CD4-positive, alpha-beta T cell treated with Interleukin-17A for 1 hour (primary cell): Measurements from ENCODE around the gene ZNF691.
"Not testable (repeated sequence)": the region's sequence is repeated elsewhere in the genome, so short reads cannot be mapped to it uniquely, and the experiment has no call there.

Source experiments
- DNase-seq: peaks from one replicate; pipeline ENCODE4 v3.0.0-alpha.2; 2020

The ZNF691 gene

DNA sequence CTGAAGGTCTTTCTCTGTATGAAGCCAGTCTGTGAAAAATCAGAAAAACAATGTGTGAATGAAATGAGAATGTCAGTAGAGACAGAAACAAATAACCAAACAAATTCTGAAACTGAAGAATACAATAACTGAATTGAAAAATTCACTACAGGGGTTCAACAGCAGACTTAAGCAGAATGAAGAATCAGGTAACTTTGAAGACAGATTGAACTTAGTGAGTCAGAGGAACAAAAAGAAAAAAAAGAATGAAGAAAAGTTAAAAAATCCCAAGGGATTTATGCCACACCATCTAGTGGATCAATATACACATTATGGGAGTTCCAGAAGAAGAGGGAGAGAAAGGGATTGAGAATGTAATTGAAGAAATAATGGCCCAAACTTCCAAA, 14.6 kb downstream of the ZNF691 start:
- no peak for DNase-seq

DNA sequence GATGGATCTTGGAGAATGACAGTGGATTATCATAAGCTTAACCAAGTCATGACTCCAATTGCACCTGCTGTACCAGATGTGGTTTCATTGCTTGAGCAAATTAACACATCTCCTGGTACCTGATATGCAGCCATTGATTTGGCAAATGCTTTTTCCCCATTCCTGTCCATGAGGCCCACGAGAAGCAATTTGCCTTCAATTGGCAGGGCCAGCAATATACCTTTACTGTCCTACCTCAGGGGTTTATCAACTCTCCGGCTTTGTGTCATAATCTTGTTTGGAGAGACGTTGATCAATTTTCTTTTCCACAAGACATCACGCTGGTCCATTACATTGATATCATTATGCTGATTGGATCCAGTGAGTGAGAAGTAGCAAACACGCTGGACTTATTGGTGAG, 20.1 kb downstream of the ZNF691 start:
- DNase-seq, result no peak

DNA sequence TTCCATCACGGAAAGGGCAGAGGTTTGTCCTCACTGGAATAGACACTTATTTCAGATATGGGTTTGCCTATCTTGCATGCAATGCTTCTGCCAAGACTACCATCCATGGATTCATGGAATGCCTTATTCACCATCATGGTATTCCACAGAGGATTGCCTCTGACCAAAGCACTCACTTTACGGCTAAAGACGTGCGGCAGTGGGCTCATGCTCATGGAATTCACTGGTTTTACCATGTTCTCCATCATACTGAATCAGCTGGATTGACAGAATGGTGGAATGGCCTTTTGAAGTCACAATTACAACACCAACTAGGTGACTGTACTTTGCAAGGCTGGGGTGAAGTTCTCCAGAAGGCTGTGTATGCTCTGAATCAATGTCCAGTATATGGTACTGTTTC, 22.1 kb downstream of the ZNF691 start:
- DNase-seq, result not testable (repeated sequence)

DNA sequence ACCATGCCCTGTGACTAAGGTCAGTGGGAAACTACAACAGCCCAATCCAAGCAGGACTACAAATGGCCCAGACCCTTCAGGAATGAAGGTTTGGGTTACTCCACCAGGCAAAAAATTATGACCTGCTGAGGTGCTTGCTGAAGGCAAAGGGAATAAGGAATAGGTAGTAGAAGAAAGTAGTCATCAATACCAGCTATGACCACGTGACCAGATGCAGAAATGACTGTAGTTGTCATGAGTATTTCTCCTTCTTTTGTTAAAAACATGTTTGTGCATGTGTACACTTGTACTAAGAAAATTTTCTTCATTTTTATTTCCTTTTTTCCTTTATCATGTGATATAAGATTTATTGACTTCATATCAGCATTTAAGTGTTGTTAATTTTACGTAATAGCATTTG, 22.8 kb downstream of the ZNF691 start:
- DNase-seq, result not testable (repeated sequence)

DNA sequence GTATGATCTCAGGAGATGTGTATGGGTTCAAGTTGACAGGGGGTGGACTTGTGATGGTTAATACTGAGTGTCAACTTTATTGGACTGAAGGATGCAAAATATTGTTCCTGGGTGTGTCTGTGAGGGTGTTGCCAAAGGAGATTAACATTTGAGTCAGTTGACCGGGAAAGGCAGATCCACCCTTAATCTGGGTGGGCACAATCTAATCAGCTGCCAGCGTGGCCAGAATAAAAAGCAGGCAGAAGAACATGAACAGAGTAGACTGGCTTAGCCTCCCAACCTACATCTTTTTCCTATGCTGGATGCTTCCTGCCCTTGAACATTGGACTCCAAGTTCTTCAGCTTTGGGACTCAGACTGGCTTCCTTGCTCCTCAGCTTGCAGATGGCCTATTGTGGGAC, 23.3 kb downstream of the ZNF691 start:
- DNase-seq, result not testable (repeated sequence)

DNA sequence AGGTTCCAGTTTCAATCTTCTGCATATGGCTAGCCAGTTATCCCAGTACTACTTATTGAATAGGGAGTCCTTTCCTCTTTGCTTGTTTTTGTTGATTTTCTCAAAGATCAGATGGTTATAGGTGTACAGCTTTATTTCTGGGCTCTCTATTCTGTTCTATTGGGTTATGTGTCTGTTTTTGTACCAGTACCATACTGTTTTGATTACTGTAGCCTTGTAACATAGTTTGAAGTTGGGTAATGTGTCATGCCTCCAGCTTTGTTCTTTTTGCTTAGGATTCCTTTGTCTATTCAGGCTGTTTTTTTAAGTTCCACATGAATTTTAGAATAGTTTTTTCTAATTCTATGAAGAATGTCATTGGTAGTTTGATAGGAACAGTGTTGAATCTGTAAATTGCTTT, 26.7 kb downstream of the ZNF691 start:
- DNase-seq, result not testable (repeated sequence)

DNA sequence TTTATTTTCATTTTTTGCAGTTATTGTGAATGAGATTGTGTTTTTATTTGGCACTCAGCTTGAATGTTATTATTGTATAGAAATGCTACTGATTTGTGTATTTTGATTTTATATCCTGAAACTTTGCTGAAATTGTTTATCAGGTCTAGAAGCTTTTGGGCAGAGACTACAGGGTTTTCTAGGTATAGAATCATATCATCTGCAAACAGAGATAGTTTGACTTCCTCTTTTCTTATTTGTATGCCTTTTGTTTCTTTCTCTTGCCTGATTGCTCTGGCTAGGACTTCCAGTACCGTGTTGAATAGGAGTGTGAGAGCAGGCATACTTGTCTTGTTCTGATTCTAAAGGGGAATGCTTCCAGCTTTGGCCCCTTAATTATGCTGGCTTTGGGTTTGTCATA, 27.3 kb downstream of the ZNF691 start:
- no peak for DNase-seq

DNA sequence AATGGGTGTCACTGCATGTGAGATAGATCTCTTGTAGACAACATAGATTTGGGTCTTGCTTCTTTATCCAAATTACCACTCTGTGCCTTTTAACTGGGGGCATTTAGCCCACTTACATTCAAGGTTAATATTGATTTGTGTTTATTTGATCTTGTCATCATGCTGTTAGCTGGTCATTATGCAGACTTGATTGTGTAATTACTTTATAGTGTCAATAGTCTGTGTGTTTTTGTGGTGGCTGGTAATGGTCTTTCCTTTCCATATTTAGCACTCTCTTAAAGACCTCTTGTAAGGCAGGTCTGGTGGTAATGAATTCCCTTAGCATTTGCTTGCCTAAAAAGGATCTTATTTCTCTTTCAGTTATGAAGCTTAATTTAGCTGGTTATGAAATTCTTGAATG, 29.6 kb downstream of the ZNF691 start:
- no peak for DNase-seq

DNA sequence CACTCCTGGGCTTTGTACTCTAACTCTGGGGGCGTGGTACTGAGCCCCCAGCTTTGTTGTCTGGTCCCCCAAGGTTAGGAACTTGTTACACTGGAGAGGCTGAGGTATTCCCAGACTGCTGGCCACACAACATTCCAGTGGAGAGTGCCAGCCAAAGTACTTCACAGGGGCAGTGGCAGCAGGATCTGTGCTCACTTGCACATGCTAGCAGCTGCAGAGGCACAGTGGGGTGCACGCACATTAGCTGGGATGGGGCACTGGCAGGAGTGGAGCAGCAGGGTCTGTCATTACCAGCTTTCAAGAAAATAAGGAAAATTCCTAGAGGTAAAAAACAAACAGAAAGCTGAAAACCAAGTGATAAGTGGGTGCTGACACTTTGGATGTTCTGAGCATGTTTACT, 31.0 kb downstream of the ZNF691 start:
- DNase-seq, result no peak

DNA sequence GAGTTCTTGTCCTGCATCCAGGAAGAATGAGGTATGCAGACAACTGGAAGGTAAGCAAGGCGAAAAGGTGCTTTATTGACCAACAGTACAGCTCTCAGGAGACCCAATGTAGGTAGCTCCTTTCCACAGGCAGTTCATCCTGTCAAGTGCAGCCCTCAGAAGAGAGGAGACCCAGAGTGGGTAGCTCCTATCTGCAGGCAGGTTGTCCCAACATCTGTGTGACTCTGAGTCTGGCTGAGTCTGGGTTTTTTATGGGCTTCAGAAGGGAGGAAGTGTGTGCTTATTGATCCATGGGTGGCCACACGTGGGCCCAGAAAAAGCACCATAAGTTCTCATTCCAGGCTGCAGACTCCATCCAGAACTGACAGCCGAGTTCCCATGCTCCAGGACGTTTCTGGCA, 34.0 kb downstream of the ZNF691 start:
- DNase-seq, result no peak

DNA sequence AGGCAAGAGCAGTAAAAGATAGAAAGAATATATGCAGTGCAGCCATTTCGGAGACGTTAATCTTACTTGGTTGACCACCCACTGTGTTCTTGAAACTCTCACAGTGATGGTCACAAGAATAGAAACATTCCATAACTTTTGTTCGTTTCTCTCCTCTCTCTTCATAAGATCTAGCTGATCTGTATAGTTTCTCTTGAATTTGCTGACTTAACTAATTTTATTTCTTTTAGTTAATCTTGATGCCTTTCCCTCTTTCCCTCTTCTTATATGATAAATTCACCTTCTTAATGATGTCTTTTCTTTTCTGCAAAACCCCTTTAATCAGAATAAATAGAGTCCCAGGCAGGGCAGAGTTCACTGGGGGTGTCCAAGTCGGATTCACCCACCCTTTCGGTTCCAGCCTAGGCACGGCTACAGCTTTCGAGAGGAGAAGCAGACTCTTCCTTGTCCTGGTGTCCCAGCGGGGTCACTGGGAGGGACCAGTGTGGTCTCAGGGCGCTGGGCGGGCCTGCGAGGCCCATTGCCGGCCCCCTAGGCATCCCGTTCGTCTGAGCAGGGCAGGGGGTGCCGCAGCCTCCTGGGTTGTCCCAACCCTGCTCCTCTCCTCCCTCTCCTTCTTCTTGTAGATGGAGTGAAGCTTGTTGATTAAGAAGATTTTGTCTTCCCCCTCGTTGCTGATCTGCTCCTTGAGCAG, 39.8 kb downstream of the ZNF691 start:
- no peak for DNase-seq

DNA sequence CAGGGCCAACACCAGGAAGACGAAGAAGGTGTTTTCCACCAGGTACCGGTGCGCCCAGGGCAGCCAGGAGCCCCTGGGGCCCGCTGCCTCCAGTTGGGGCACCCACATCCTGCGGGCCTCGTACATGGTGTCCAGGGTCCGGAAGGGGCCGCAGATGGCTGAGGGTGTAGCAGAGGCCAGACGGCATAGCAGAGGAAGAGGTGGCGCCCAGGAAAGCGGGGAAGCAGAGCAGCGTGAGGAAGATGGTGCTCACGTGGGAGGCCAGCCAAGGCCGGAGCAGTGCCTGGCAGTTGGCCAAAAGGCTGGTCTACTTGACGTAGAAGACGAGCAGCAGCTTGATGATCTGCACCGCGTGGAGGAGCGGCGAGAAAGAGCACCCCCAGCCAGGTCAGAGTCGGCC, 40.4 kb downstream of the ZNF691 start:
- no peak for DNase-seq

DNA sequence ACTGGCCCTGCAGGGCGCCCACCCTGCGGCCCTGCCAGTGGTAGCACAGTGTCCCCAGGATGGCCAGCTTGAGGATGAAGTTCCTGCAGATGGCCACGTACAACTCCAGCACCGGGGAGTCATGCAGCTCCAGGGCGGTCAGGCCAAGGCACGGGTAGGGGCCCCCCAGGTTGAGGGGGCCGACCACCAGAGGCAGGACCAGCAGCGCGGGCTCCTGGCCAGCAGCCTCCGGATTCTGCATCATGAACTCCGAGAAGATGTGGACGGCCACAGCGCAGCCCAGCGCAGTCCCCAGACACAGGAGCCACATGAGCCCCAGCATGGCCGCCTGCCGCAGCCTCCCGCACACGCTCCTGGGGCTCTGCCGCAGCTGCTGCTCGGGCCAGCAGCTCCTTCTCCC, 41.0 kb downstream of the ZNF691 start:
- no peak for DNase-seq

DNA sequence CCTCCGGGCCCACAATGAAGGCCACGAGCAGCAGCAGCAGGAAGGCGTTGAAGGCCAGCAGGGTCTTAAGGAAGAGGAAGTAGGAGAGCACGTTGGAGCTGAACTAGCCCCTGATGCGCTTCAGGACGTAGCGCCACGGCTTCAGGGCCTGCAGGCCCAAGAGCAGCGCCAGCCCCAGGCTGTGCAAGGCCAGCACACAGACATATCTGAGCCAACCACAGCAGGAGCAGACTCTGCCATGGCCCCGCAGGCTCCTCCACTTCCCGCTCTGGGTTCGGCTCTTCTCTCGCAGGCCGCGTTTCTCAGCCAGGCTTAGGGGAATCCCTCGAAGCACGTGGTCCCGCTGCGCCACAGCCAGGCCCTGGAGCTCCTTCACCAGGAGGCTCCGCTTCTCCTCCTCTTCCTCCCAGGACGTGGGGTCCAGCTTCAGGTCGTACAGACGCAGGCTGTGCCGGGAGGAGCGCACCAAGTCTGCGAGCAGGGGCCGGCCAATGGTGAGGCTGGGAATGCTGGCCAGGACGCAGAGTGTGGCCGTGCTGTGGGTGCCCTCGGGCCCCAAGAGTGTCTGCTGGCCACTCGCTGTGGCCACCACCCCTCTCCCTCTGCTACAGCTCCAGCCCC, 41.7 kb downstream of the ZNF691 start:
- no peak for DNase-seq

DNA sequence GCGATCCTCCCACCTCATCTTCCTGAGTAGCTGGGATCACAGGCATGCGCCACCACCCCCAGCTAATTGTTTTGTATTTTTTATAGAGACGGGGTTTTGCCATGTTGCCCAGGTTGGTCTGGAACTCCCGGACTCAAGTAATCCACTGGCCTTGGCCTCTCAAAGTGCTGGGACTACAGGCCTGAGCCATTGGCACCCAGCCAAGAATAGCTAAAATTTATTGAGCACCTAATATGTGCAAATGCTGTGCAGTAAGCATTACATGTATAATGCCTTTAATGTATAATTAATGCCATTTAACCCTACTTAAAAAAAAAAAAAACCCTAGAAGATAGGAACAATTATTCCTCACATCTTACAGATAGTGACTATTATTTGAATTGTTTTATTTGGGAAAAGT, 42.9 kb downstream of the ZNF691 start:
- no peak for DNase-seq

DNA sequence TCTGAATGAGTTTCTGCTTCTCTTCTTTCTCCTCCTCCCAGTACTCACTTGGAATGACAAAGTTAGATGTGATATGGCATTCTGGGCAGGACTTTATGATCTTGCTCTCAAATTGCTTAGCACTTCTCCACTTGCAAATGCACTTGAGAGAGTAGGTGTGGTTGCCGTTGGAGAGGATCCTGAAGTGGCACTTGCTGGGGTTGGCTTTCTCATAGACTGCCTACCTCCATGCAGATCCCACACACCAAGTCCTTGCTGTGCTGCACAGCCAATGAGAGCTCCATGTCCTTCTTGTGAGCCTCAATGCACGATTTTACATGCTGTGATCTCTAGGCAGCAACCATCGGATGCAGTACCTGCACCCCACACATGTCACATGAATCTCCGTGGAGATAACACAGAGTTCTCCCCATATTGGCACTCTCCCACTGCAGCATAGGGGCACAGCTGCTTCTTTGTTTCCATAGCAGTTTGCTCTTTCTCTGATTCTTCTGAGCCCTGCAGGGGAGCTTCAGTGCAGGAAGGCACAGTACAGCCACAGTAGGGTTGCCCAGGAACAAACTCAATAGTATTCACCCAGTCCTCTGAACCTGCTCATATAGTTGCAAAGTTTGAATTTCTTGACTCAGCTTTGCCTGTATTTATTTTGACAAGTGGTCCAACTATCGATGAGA, 45.2 kb downstream of the ZNF691 start:
- DNase-seq, result no peak

DNA sequence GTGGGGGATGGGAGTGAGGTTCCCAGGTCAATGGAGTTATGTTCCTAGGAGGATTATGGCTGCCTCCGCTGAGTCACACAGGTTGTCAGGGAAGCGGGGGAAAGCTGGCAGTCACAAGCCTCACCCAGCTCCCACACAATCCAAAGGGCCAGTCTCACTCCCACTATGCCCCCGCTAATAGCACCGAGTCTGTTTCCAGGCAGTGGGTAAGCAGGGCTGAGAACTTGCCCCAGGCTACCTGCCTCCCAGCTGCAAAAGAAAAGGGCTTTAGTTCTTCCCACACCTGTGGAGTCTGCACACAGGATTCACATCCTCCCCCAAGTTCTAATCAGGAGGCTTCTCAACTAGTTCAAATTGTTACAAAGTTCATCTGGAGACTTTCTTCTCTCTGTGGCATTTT, 53.5 kb downstream of the ZNF691 start:
- not testable (repeated sequence) for DNase-seq
